Sciatic nerve (tissue), 2 donors: Measurements from ENCODE around the gene BAHD1. TPM values are rescaled to one million over a fixed set of nuclear protein-coding genes. Genes with fewer than 3 reads are reported as not detected.

Experiments used
- ATAC-seq: fragments of 200-7000 bp; cut with Tn5 transposase; one replicate; pipeline ENCODE4 v1.9.1; 2020; ENCODE audit warnings: mild to moderate bottlenecking, moderate library complexity
- DNase-seq: peaks from one replicate; pipeline ENCODE4 v3.0.0-alpha.2; 2020; ENCODE audit warnings: low spot score
- intact Hi-C: fragments of 100-400 bp; cut with DNase I; formaldehyde crosslinking; loops from one replicate; pipeline ENCODE4 v1.14.2; 2022
- total RNA-seq: library from RNA; stranded (reverse); fragmentation: NEBNext Ultra II Directional; extraction: Animal tissue kit (Norgen Biotek cat#: 25700); gene quantifications from one replicate; pipeline ENCODE4 v1.2.1, GENCODE V29; 2021
- donor health status: DM: no; HTN: no; CAD: no.
- donor health status: DM: no; HTN: no; CAD: no.

The BAHD1 gene
- total RNA-seq, 1 donor from 2014 or later, result 17.2 TPM

DNA sequence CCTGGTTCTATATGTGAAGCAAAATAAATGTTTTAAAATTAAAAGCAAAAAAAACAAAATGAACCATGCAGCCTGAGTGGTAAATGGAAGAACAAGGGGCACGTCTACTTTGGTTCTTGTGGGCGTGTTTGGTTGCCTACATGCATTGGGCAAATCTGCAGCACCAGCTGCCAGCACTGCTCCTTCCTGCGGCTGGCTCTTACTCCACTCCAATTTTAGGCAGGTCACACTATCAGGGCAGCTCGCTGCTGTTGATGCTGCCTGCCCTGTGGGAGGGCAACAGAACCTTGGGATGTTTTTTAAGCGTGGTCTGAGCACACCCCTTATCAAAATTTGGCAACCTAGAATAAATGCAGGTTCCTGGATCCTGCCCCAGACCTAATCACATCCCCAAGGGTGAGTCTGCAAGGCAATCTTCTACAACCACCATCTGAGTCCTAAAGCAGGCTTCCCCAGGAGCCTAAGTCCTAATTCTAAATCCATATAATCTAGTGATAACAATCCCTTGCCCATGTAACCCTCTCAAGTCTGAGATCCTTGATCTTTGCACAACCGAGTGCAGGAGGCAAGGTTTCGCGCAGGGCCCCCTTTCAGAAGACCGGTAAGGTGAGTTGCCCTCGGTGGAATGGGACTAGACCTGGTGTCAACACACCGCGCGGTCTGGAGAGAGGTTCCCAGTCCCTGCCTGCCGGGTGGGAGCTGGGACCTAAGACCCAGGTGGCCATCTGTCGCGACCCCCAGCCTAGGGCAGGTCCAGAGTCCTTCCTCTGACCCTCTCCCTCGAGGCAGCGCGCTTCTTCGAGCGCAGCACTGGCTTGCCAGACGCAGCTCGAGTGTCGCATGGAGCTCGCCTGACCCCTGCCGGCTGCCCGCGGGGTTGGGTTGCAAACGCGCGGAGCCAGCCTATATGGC lies 19.3 kb upstream of the BAHD1 start:
- ATAC-seq (peak; percentile 96), DNase-seq (peak; percentile 89)
- intact Hi-C loops, result loop anchor here (5.0 kb wide), 1 partner anchor 139 kb away; the partner anchor contains the start of gene ANKRD63

DNA sequence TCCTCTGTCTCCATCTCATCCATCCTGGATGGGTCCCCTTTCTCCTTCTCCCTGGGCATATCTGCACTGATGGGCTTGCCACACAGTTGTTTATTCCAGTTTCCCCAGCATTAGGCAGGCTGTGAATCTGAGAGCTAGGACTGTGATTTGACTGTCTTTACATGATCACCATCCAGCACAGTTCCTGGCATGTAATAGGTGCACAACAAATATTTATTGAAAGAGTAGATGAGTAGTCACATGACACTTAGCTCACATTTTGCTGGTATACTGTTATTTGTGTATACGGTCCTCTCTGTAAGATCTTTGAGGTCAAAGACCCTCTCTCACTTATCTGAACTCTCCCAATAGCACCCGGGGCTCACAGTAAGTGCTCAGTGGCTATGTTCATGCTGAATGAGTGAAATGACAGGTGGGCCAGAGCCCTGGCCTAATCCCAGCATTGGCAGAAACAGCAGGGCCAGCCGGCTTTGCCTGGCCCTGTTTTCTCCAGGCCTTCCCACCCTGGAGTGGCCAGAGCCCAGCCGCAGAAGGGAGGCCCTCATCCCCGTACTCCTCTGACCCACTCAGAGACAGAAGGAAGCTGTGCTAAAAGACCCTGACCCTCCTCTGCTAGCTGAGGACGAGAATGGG lies 16.2 kb upstream of the BAHD1 start:
- no peak for ATAC-seq
- no peak for DNase-seq
- intact Hi-C loops, result loop anchor here (5.0 kb wide), 1 partner anchor 142 kb away; the partner anchor contains the start of gene ANKRD63

DNA sequence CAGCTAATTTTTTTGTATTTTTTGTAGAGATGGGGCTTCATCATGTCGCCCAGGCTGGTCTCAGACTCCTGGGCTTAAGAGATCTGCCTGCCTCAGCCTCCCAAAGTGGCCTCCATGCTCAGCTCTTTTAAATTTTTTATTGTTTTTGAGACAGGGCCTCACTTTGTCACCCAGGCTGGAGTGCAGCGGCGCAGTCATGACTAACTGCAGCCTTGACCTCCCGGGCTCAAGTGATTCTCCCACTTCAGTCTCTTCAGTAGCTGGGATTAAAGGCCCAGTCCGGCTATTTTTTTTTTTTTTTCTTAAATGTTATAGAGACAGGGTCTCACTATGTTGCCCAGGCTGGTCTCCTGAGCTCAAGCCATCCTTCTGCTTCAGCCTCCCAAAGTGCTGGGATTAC lies 15.1 kb upstream of the BAHD1 start:
- intact Hi-C loops, result no loop called here
- DNase-seq (no peak), ATAC-seq (no peak)

DNA sequence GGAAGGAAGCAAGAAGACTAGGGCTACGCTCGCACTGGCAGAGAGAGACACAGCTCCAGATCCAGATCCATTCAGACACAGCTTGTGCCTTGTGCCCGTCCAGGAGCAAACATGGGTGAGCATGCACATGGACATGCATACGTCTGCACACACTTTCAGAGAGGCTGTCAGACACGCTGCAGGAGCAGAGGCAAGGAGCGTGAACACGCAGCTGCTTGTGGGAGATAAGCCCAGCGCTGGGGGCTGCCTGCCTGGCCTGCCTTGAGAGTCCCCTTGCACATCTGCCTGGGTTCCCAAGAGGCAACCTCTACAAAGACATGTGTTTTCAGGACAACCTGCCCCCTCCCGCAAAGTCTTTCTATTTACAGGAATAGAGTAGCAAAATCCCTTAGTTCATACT lies 13.6 kb upstream of the BAHD1 start:
- ATAC-seq (no peak), DNase-seq (no peak)
- intact Hi-C loops, result no loop called here

DNA sequence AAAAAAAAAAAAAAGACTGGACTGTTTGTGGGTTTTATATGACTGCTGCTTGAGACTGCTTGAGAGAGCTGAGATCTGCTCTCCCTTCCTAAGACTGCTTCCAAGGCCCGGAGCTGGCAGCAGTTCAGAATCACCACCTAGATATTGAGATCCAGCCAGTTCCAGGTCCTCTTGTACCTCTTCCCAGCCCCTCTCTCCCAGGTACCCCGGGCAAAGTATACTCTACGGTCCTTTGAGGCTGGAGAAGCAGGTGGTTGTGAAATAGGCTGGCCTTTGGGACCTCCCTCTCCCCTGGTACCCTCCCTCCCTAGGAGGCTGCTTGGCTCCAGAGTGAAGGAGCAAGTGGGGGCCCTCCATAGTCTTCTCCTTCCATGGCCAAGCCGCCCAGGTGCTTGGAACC lies 12.6 kb upstream of the BAHD1 start:
- intact Hi-C loops, result no loop called here

DNA sequence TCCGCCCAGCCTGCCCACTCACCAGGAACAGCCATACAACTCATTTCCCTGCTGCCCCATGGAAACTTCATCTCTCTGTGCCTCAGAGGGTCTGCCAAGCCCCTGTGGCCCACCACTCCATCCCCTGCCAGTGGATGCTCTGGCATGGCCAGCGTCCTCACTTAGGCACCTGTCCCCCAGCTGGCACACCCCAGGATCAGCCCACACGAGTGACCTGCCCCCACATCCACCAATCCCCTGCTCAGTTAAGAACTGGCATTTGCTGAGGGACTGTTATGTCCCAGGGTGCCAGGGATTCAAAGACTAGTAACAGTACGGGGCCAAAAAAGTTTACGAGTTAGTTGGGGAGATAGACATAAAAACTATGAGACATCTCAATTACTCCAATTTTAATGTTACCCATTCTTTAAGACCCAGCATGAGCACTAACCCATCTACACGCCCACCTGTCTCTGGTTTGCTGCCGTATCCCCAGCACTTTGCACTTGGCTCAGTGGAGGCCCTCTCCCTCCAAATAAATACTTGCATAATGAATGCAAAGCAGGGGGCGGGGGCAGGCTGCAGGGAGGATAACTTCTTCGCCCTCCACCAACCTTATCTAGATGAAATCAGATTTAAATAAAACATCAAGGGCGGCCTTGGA lies 11.6 kb upstream of the BAHD1 start:
- ATAC-seq (no peak), DNase-seq (no peak)
- intact Hi-C loops, result no loop called here

More for the DNA sequence above, 12.6 kb upstream of the BAHD1 start:
- ATAC-seq (no peak), DNase-seq (no peak)

DNA sequence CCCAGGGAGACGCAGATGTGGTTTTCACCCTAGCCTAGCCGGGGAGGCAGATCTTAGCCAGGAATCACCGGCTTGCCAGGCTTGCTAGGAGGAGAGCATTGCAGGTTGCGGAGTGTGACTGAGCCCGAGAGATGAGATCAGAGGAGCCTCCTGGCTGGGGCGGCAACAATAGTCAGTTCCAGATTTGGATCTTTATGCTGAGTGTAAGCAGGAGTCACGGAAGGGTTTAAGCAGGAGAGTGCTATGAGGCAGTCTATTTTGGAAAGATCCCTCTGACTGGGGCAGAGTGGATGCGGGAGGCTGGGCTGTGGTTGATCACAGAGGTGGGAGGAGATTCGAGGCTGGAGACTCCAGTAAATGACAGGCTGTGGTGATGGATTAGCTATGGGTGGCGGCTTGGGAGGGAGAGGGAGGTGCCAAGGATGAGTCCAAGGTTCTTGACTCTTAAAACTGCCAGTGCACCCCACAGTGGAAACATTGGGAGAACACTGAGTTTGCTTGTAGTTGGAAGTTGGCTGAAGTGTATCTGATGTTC lies 10.4 kb upstream of the BAHD1 start:
- ATAC-seq, result peak; percentile 43
- intact Hi-C loops, result no loop called here
- DNase-seq, result no peak

DNA sequence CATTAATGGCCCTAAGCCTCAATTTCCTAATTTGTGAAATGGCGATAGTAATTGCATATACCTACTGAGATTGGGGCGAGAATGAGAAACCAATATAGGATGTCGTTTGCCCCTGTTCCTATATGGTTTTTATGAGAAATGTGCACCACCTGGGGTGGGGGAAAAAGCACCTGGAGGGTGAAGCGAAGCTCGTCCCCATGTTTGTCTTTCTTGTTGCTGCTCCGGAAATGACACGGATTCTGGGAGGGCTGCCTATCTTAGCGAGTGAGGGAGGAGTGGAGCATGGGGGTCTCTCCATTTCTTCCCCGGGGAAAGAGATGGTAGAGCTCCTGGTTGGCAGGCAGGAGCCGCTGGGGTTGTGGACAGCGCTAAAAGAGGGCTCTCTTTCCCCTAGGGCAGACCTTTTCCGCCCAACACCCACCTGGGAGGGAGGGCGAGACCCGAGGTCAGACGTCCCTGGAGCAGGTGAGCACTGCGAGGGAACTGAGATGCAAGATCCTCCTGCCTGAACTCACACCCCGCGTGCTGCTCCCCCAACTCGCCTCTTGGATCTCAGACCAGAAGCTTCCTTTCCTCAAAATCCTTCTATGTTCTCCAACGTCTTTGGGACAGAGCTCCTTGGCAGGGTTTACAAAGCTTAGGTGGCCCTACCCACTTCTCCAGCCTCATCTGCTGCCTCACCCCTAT lies 5.6 kb upstream of the BAHD1 start:
- DNase-seq, result no peak
- no peak for ATAC-seq
- intact Hi-C loops, result no loop called here

DNA sequence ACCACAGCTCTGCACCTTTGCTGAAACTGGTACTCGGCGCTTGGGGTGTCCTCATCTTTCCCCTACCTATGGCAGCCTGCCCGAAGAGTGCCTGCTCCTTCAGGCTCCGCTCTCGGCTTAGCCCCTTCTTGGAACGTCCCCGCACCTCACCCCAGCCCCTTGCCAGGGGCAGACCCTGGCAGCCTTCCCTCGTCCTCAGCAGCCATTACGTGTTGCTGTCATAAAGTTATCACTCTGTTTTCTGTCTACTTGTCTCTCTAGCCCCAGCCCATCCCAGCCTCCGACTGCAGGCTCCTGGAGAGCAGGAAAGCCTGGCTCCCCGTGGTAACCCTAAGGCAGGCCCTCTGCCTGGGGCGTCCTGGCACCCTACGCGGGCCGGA lies 5.1 kb upstream of the BAHD1 start:
- DNase-seq, result no peak
- intact Hi-C loops, result no loop called here
- ATAC-seq, result no peak

DNA sequence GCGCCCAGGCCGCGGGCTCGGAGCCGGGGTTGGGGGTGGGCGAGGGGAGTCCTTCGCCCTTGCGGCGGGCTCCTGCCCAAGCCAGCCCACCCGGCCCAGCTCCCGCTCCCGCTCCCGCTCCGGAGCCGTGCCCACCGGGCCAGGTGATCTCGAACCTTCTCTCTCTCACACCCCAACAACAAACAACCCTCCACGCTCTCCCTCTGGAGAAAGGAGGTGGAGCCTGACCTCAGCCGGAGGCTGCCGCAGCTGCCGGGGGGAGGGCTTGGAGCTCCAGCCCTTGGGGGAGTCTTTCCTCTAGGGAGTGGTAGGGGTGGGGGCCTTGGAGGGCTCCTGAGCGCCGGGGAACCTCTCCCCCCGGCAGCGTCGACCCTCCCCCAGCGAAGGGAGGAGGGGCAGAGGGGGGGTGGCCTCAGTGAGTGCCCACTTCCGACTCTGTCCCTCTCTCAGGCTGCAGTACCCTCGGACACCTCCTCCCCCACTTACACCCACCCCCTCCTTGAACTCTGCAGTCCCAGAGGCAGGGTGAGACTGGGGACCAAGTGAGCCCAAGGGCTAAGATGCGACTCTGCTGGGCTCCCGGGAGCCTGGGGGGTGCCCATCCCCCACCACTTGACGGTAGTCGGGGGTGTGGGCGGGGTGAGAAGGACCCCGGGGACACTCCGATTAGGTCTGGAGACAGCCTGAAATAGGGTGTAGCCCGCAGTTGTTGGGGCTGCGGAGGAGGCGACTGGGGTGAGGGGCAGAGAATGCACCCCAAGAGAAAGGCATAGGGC lies 4.4 kb upstream of the BAHD1 start:
- ATAC-seq (no peak), DNase-seq (no peak)
- intact Hi-C loops, result no loop called here

DNA sequence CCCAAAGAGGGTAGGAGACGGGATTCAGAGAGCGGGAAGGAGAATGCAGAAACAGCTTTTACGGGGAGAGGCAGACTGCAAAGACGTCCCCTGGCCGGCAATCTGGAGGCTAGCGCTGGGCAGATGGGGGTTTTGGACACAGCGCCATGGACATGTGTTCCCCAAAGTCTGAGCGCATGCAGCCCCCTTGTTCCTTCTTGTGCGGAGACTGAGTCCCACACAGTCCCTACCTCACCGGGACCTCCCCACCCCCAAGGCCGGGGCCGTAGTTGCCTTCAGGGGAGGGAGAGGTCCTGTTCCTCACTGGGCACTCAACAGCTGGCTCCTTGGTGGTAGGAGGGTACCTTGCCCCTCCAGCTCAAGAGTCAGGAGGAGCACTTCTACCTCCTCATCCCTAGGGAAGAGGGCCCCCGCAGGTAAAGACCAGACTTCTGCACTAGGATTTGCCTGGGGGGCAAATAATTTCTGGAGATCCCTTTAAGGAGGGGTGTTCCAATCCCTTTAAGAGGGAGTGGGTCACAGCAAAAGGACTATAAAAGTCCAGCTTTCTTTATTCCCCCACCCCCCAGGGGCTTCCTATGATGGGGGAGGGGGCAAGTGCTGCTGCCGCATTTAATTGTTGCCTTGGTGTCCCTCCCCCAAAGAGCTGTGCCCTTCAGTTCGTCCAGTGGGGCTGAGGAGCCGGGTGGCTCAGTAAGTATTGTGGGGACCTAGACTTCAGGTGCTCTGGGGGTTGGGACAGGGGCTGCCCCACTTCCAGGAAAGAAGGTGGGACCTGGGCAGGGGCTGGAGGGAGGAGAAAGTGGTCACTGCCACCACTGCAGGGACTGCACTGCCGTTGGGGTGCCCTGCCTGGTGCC lies 3.6 kb upstream of the BAHD1 start:
- DNase-seq (no peak), ATAC-seq (no peak)
- intact Hi-C loops, result no loop called here

DNA sequence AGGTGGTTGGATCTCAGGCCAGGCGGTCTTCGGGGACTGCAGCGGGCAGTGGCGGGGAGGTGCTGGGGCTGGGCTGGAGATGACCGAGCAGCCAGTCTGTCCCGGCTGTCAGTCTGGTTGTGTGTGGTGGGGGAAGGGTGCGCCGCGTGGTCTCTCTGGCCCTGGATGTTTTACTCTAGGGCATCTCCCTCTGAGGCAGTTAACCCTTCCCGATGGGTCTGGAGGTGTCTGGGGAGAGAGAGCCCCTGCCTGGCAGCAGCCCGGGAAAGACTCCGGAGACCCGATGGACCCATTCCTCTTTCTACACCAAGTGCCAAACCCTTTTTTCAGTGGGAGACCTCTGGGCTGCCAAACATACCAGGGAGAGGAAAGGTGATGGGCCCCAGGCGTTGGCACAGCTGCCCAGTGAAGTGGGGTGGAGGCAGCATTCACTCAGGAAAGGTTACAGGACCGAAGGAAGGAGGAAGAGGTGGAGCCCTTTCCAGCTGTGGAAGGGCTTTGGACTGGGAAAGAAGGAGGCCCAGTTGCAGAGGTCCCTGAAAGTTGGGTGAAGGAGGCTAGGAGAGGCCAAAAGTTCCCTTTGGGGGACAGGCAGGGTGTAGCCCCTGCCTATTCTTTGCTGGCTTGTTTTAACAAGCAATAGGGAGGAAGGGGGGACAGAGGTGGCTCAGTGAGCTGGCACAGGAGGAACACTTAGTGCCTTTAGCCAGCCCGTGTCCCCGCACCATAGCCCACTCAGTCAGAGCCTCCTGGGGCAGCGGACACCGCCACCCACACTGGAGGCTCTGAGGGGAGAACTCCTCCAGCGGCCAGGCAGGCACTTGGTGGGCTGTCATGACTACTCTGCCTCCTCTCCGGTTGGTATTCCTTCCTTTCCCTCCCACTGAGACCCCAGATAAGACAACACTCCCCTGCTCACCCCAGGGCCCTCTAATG lies 2.7 kb upstream of the BAHD1 start:
- DNase-seq (no peak), ATAC-seq (no peak)
- intact Hi-C loops, result no loop called here

DNA sequence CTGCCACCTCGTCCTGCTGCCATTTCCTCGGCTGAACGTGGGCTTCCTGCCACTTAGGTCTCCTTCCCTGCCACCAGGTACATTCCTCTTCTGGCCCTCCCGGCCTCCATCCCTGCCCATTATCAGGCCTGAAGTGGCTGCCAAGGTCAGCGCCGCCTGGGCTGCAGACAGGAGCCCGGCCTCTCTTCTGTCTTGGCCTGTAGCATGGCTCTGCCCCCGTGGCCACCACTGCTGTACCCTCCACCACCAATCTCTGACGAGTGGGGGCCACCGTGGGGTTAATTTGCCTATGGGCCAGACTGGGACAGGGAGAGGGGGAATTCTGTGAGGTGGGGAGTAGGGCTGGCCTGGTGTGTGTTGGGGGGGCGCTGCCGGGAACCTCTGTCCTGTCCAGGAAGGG lies 2.0 kb upstream of the BAHD1 start:
- DNase-seq, result no peak
- intact Hi-C loops, result no loop called here

DNA sequence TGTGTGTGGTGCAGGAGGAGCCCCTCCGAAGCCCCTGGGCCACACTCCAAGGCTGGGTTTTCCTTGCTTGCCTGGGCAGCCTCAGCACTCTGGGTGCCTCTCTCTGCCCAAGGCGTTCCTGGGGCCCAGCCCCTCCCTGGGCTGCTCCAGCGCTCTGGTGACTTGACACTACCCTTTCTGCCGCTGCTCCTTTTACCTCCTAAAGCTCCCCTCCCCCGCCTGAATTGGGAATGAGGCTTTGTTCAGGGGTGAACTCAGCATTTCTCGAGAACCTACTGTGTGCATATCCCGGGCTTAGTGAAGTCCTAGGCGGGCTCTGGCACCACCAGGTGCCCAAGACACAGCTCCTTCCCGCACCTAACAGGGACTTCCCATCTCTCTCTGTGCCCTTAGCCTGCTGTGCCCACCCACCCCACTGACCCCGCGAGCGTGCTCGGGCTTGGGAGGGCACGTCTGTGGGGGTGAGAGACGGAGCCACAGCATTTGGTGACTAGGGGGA lies 1.2 kb upstream of the BAHD1 start:
- no peak for ATAC-seq
- no peak for DNase-seq
- intact Hi-C loops, result no loop called here

More for the DNA sequence above, 2.0 kb upstream of the BAHD1 start:
- no peak for ATAC-seq

DNA sequence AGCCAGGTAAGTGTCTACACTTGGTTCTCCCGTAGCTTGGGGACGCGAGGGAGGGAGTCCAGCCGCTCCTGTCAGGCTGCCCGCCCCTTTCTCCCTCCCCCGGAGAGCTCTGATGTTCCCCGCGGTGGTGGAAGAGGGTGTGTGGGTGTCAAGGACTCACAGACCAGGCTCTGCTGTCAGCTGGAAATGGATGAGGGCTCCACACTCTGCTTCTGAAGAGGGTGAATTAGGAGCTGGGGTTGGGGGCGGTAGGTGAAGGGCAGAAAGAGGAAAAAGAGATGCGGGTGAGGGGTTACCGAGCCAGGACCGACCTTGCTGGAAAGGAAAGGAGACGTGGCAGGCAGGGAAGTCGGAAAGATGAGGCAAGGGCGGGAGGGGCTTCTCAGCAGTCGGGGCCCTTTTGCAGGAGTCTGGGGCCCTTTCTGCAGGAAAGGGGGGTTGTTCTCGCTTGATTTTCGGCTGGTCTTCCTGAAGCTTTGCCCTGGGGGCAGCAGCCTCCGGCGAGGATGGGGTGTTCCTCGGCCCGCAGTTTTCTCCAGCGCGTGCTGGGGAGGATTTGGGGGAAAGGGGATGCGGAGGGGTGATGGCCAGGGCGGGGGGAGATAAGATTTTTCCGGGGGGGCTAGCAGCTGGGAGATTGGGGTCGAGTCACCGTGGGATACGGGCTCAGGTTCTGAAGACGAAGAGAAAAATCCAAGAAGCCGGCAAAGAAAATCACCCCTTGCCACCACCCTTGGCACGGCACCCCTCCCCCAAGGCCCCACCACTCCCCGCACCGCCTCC lies 602 bp upstream of the BAHD1 start:
- no peak for DNase-seq
- intact Hi-C loops, result no loop called here
- ATAC-seq, result peak; percentile 21
